ENCODE results near the gene GRIA4. TPM values are rescaled to one million over a fixed set of nuclear protein-coding genes. Genes with fewer than 3 reads are reported as not detected.
A peak's percentile ranks its signal among the peaks of the same experiment; 100 is the strongest.

The GRIA4 gene
- total RNA-seq, 1 experiment from 2014 or later, result 0.10 TPM

DNA sequence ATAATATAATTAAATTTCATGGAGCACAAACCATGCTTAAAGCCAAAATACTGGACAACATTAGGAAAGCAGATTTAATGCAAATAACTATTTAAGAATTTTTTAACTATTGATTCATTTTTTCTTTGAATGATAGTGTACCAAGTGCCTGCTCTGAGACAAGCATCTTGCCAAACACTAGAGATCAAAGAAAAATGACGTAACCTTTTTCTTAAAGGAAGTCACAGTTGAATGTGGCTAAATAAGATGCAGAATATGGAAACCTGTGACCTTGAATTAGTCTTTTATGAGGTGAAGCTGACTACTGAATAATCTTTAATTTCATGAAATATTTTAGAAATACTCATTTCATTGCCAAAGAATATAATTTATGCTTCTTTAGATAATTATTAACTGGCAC is 308.2 kb downstream of the GRIA4 start:
- DNase-seq (ENCODE audit: low read depth), result no peak

DNA sequence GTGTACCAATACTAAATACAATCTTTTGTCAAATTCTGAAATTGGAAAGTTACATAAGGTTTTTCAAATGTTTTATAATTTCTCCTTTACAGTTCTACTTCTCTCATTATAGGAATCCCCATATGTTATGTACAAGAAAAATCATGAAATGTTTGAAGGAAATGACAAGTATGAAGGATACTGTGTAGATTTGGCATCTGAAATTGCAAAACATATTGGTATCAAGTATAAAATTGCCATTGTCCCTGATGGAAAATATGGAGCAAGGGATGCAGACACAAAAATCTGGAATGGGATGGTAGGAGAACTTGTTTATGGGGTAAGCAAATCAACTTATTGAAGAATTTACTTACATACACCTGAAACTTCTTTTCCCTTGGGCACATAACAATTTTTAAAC is 308.7 kb downstream of the GRIA4 start:
- no peak for DNase-seq (ENCODE audit: low read depth)

- no peak for DNase-seq (ENCODE audit: low read depth)
These were observed 313.4 kb downstream of the GRIA4 start for GRCh38 chr11:105923252-105923651.

GRCh38 chr11:105923807-105924206 is 313.9 kb downstream of the GRIA4 start:
- DNase-seq (ENCODE audit: low read depth), result peak; percentile 35

GRCh38 chr11:105929084-105929955 is 319.4 kb downstream of the GRIA4 start:
- DNase-seq (ENCODE audit: low read depth), result no peak

DNA sequence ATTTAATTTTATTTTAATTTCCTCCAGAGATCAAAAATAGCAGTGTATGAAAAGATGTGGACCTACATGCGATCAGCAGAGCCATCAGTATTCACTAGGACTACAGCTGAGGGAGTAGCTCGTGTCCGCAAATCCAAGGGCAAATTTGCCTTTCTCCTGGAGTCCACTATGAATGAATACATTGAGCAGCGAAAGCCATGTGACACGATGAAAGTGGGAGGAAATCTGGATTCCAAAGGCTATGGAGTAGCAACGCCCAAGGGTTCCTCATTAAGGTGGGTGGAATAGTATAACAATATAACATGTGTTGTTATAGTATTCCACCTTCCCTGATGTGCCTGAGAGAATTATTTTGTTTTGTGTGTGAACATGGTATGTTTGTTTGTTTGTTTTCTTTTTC is 323.8 kb downstream of the GRIA4 start:
- no peak for DNase-seq (ENCODE audit: low read depth)

DNA sequence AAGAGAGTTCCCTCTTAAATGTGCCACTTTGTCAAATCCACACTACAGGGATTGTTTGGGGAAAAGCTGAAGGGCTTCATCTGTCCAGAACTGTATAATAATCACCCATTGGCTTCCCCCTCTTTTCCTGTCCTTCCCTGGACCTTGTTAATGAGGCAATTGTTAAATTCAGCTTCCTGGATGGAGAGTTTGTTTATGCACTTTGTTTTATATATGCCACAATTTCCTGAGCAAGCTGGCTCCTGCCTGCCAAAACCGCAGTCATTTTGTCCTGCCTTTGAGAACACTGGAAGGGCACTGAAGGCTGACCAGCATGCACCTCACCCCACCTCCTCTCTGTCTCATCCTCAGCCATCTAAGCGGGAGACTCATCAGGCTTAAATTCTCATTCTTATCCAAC is 325.9 kb downstream of the GRIA4 start:
- peak; percentile 95 for DNase-seq (ENCODE audit: low read depth)

DNA sequence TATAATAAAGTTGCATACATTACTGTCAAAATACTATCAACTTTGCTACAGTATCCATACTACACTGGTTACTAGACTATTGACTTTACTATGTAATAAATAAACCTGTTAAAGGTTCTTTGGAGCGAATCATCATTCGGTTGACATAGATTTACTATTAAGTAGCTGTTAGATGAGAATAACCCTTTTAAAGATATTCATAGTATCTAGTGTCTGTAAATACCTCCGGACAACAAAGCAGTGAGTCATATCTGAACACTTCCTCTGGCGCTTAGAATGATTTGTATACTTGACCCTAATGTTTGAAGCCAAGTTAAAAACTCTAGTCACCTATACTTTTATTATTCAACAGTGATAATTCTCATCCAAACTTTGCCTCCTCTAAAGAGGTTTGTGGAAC is 327.5 kb downstream of the GRIA4 start:
- DNase-seq (ENCODE audit: low read depth), result peak; percentile 81

GRCh38 chr11:105937738-105938137 is 327.9 kb downstream of the GRIA4 start:
- DNase-seq (ENCODE audit: low read depth), result peak; percentile 79

DNA sequence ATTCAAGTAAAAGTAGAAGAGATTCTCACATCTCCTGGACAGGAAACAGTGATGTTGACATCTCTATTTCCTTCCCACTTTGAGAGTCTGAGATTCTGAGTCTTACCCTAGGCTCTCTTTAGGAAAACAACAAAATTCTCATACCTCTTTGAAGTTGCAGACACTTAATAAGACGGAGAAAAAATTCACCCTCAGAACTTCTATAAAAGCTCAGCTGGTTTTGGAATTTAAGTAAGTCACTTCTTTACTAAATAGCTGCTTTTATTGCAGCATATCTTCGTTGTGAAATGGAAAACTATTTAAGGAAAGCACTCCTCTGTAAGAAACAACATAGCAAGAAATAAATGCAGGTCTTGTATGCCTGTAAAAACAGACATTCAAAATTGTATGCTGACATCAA is 333.0 kb downstream of the GRIA4 start:
- DNase-seq (ENCODE audit: low read depth), result no peak

GRCh38 chr11:105948918-105949590 is 339.2 kb downstream of the GRIA4 start:
- DNase-seq (ENCODE audit: low read depth), result no peak

GRCh38 chr11:105953886-105954285 is 344.0 kb downstream of the GRIA4 start:
- DNase-seq (ENCODE audit: low read depth), result no peak

- DNase-seq (ENCODE audit: low read depth), result no peak
These were observed 350.7 kb downstream of the GRIA4 start for GRCh38 chr11:105960252-105961245.

DNA sequence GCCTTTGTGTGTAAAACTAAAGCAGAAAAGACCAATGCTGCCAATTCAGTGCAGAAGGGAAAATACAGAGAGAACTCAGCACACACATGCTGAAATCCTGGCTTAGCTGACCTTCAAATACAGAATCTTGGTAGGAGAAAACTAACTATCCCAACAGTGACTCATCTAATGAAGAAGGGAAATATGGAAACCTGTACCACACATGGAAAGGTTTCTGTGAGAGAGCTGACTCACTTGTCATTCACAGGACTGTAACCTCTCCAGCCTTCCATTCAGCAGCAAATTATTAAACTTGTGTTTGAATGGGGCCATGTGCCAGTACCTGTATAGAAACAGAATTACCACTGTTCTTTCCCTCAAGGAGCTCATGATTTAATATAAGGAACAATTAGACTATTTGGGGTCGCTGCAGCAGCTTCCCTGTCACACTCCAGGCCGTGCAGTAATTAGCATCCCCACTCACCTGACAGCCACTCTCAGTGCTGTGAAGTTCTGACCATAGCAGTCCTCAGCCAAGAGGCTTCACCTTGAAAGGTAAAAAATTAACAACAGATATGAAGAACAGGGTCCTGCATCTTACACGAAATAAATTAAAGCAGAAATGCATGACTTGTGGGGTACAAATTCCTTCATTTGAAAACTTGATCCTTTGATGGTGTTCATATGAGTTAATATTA is 358.3 kb downstream of the GRIA4 start:
- DNase-seq (ENCODE audit: low read depth), result peak; percentile 77

DNA sequence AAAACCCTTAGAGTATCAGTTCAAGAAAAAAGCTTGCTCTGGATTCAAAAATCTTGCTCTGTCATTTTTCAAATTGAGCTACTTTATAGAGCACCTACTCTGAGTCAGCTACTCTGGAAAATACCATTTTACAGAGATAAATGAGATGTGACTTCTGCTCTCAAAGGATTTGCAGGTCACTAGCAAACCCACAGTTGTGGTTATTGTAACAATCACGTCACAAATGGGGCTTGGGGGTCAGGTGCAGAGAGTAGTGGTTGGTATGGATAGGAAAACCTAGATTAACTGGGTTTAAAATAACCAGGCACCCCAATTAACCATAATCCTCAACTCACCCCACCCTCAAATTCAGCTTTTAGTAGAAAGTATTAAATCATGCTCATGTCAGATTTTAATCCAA is 359.9 kb downstream of the GRIA4 start:
- no peak for DNase-seq (ENCODE audit: low read depth)

- DNase-seq (ENCODE audit: low read depth), result no peak
These were observed 365.3 kb downstream of the GRIA4 start for GRCh38 chr11:105975128-105975527.

DNA sequence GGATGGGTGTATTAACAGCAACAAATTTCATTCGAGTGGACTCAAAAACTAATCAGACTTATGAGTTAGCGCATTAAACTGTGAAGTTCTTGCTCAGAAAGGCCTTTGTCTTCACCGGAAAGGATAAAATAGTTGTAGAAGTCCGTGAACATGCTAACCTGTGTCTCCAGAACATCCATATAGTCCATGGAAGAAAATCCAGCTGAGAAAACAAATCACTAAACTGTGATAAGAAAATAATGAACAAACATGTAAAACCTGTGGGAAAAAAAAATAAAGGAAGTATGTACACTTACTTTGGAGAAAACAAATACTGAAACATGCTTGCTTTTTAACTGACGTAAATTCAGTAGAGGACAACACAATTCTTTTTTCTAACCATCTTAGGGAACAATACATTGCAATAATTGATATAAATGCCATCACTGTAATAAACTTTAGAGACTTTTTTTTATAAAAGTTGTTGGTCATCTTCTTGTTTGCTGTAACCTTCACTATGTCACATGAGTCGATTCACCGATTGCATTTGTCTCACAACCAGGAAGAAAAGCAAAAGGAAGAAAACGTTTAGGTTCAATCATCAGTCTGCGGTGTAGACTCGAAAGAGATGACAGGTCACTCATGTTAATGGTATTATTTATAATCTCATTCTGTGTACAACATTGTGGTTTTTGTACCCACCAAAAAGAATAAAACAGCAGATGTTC is 370.3 kb downstream of the GRIA4 start:
- no peak for DNase-seq (ENCODE audit: low read depth)

- no peak for DNase-seq (ENCODE audit: low read depth)
These were observed 376.7 kb downstream of the GRIA4 start for GRCh38 chr11:105986554-105986953.

DNA sequence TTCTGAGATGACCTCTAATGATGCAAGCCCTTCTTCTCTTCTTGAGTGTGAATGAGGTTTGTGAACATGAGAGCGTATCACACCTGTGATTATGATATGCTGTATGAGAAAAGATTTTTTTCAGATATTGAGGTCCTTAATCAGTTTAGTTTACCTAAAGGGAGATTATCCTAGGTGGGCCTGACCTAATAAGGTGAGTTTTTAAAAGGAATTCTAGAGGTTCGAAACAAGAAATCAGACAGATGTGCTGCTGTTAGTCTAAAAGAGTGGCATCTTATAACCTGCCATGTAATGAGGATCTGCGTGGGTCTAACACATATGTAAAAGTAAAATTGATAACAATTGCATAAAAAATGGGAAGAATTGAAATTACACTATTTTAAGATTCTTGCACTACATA is 378.3 kb downstream of the GRIA4 start:
- no peak for DNase-seq (ENCODE audit: low read depth)

- DNase-seq (ENCODE audit: low read depth), result no peak
These were observed 379.3 kb downstream of the GRIA4 start for GRCh38 chr11:105989124-105989523.

DNA sequence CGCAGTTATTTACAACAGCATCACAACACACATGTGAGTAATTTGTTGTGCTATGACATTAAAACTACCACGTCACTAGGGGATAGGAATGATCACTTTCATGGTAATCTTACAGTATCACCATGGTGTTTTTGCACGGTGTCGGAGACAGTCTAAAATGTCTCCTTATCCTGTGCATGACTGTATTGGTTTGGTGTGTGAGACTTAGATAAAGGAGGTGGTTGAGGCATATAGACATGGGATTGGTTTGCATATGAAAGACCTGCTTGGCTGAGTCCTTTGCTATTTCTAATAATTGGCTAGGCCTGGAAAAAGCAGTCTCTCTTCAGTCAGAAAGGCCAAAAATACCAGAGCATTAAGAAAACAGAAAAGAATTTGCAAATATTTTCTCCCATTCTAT is 382.0 kb downstream of the GRIA4 start:
- no peak for DNase-seq (ENCODE audit: low read depth)

Data from M059J (cell line).